HUES48 (cell line): Measurements from ENCODE around the gene ADGRD2.
A peak's percentile ranks its signal among the peaks of the same experiment; 100 is the strongest.

ENCODE experiments used
- H3K27ac ChIP-seq: one replicate; pipeline ENCODE4 v1.7.0; 2013; ENCODE audit warnings: low read depth, low read length, inconsistent platforms
- H3K27me3 ChIP-seq: 2 replicates; pipeline ENCODE4 v1.6.1; 2013; ENCODE audit warnings: mild to moderate bottlenecking, low read length; ENCODE audit not compliant: control insufficient read depth, insufficient read depth
- H3K36me3 ChIP-seq: 2 replicates; pipeline ENCODE4 v1.6.1; 2013; ENCODE audit warnings: low read length; ENCODE audit not compliant: control insufficient read depth, insufficient read depth
- H3K4me1 ChIP-seq: 2 replicates; pipeline ENCODE4 v1.6.1; 2013; ENCODE audit warnings: mild to moderate bottlenecking, low read length; ENCODE audit not compliant: control insufficient read depth, insufficient read depth
- H3K4me3 ChIP-seq: 2 replicates; pipeline ENCODE4 v1.5.1; 2013; ENCODE audit warnings: mild to moderate bottlenecking, low read depth, low read length
- H3K9ac ChIP-seq: 2 replicates; pipeline ENCODE4 v1.6.1; 2013; ENCODE audit warnings: mild to moderate bottlenecking, low read depth, low read length, moderate library complexity
- H3K9me3 ChIP-seq: 2 replicates; pipeline ENCODE4 v1.6.1; 2013; ENCODE audit warnings: low read length; ENCODE audit not compliant: control insufficient read depth, insufficient read depth

Gene ADGRD2

DNA sequence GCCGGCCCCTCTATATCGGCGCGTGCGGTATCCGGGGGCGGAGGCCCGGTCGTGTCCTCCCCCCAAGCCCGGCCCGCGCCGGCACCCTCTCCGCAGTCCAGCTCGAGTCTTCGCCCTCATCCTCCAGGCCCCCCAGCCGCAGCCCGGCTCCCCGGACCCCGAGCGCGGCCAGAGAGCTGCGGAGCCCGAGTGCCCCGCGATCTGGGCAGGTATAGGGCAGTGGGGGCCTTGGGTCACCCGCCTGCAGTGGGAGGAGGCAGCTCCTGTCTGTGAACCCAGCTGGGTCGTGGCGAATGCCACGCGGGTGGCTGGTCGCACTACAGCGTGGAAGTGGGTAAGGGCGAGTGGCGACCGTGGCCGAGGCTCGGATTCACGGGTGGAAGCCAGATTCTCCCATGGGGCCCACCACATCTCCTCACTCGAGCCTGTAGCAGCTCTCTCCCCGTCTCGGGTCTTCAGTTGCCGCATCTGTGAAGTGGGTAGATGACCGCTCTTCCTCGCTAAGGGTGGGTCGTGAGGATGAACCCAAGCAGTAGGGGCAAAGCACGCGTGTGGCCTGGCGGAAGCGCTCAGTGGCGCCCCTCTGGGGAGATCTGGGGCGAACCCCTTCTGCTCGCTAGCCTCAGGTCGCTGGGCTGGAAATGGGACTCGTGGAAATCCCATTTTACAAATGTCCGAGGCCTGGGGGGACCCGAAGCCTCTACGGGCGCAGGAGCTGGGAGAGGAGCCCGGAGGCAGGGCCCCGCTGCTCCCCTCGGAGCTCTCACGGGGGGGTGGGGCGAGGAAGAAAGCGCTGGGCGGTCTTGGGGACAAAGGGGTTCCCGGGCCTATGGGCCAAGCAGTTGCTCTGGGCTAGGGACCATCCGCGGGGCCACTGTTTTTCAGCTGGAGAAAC is 55.0 kb downstream of the ADGRD2 start:
- H3K27me3 ChIP-seq: peaks cover 61% of the 10 kb centered on the region

GRCh38 chr9:124505901-124506346 is 55.7 kb downstream of the ADGRD2 start:
- H3K9ac ChIP-seq: no peak overlapping the region
- no peak overlapping the region for H3K27ac ChIP-seq
- peaks cover 5% of the 10 kb centered on the region; the same call in 1 of the 2 replicates for H3K4me1 ChIP-seq
- H3K4me3 ChIP-seq: no peak overlapping the region
- H3K9me3 ChIP-seq: no peaks in the 10 kb centered on the region
- H3K36me3 ChIP-seq: no peaks in the 10 kb centered on the region
- H3K27me3 ChIP-seq: peaks cover 56% of the 10 kb centered on the region

More for the DNA sequence above, 55.0 kb downstream of the ADGRD2 start:
- H3K27ac ChIP-seq: no peak overlapping the region
- H3K4me3 ChIP-seq: peak overlapping the region; percentile 50
- no peak overlapping the region for H3K9ac ChIP-seq
- H3K36me3 ChIP-seq: no peaks in the 10 kb centered on the region
- no peaks in the 10 kb centered on the region for H3K9me3 ChIP-seq
- H3K4me1 ChIP-seq: peaks cover 5% of the 10 kb centered on the region; the same call in 1 of the 2 replicates

DNA sequence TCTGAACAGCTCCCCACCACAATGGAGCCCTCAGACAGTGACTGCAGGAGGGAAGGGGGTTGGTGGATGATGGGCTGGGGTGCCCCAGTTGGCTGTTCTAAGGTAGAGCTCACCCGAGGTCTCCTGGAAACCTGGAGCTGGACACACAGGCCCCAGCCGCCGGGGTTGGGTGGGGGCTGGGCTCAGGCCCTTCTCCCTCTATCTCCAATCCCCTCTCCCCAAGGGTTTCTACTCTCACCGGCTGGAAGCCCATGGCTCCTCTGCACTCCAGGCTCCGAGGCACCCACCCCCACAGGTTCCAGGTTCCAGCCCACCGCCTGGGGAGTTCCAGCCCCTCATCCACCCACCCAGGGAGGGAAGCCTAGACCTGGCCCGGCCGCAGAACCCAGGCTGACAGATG is 56.2 kb downstream of the ADGRD2 start:
- H3K27me3 ChIP-seq: peaks cover 51% of the 10 kb centered on the region
- H3K27ac ChIP-seq: no peak overlapping the region
- H3K9me3 ChIP-seq: no peaks in the 10 kb centered on the region
- H3K4me3 ChIP-seq: no peak overlapping the region
- H3K4me1 ChIP-seq: peaks cover 5% of the 10 kb centered on the region; the same call in 1 of the 2 replicates
- H3K36me3 ChIP-seq: no peaks in the 10 kb centered on the region
- H3K9ac ChIP-seq: no peak overlapping the region

DNA sequence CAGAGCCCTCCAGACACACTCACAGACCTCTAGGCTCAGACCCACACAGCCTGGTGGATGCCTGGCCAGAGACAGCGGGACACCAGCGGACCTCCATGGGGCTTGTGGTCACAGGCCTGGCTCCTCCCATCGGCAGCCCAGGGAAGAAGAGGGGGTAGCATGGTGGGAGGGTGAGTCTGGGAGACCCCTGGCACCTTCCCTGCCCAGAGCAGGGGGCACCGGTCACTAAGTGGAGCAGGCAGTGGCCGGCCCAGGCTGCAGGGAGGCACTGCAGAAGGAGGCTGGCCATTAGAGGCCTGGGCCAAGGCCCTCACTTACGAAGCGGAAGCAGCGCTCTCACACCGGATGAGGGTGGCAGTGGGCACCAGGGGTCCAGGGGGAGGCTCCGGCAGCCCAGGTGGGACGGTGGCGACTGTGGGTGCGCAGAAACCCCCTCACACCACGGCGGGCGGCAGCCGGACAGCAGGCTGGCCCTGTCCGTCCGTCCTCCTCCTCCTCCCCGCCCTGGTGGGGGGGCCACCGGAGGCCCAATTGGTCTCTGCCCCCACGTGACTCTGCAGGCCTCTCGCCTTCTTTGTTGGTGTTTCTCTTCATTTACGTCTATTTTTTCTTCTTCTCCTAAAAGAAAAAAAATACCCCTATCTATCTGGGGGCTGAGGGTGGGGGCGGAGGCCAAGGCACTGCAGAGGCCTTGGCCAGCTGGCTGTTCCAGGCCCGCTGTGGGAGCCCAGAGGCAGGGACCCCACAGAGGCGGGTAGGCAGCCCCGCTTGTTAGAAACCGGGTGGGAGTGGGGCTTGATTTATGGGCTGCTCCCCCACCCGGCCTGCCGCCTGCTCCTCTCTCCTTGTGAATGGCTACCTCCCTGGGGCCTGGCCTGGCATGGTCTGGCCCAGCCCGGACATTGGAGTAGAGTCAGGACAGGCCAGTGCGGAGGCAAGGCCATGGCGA is 57.0 kb downstream of the ADGRD2 start, which contains the start of gene NR5A1:
NR5A1 (minus strand) TSS at position 469 of the 949 bp plus-strand sequence. CDS start 4,004 bp downstream, outside the sequence.
- H3K9me3 ChIP-seq: no peaks in the 10 kb centered on the region
- no peak within 1 kb of the TSS for H3K9ac ChIP-seq
- H3K36me3 ChIP-seq: no peaks in the 10 kb centered on the region
- peaks cover 9% of the 10 kb centered on the region; the same call in 1 of the 2 replicates for H3K4me1 ChIP-seq
- H3K4me3 ChIP-seq: no peak within 1 kb of the TSS
- no peak within 1 kb of the TSS for H3K27ac ChIP-seq
- H3K27me3 ChIP-seq: peaks cover 44% of the 10 kb centered on the region

DNA sequence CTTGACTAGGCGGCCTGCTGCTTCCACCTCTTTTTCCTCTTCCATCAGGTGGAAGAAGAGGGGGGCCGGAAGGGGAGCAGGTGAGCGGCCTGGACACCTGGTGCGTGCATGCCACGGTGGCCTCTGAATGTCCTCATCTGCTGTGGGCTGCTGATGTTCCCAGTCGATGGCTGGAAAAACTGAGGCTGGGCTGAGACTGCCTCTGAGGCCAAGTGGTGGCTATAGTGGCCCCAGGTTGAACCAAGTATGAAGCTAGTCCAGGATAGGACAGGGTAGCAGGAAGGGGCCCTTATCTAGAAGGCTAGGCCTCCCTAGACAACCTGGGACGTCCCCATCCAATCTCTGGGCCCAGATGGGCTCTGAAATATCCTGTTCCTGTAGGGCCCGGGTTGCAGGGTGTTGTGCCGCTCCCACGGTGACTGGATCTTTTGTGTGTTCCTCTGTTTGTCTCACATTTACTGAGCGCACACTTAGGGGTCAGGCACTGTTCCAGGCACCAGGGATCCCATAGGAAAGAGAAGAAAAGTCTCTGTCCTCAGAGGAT is 57.7 kb downstream of the ADGRD2 start:
- no peaks in the 10 kb centered on the region for H3K36me3 ChIP-seq
- H3K27ac ChIP-seq: no peak overlapping the region
- H3K4me3 ChIP-seq: no peak overlapping the region
- H3K27me3 ChIP-seq: peaks cover 36% of the 10 kb centered on the region
- no peaks in the 10 kb centered on the region for H3K9me3 ChIP-seq
- H3K4me1 ChIP-seq: peaks cover 9% of the 10 kb centered on the region; the same call in 1 of the 2 replicates
- H3K9ac ChIP-seq: no peak overlapping the region

GRCh38 chr9:124510650-124511425 is 60.6 kb downstream of the ADGRD2 start:
- Histone ChIP-seq H3K27ac (no peak overlapping the region), H3K9ac (no peak overlapping the region), H3K27me3 (peaks cover 9% of the 10 kb centered on the region)

DNA sequence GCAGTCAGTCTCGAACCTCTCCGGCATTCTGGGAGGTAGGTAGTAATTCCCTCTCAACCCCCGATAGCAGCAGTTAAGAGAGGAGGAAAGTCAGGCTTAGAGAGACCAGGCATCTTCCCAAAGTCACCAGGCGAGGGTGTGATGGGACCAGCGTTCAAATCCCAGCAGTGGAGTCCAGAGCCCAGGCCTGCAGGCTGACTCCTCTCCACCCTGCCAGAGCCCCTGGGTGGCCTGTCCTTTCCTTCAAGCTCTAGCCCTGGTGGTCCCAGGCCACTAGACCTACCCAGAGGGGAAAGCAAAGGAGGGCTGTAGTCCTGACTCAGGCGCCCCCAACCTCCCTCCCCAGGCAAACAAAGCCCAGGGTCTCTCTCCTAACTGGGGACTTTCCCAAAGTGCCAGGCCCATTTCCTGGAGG is 61.2 kb downstream of the ADGRD2 start:
- Histone ChIP-seq H3K36me3 (no peaks in the 10 kb centered on the region), H3K9ac (no peak overlapping the region), H3K27me3 (peaks cover 3% of the 10 kb centered on the region), H3K4me3 (no peak overlapping the region), H3K9me3 (no peaks in the 10 kb centered on the region), H3K27ac (no peak overlapping the region), H3K4me1 (0 out of 2 replicates have a peak, but pooled peaks cover 4% of the 10 kb centered on the region)

More at GRCh38 chr9:124510650-124511425, 60.6 kb downstream of the ADGRD2 start:
- H3K9me3 ChIP-seq: no peaks in the 10 kb centered on the region
- 0 out of 2 replicates have a peak, but pooled peaks cover 4% of the 10 kb centered on the region for H3K4me1 ChIP-seq
- H3K36me3 ChIP-seq: no peaks in the 10 kb centered on the region
- no peak overlapping the region for H3K4me3 ChIP-seq

DNA sequence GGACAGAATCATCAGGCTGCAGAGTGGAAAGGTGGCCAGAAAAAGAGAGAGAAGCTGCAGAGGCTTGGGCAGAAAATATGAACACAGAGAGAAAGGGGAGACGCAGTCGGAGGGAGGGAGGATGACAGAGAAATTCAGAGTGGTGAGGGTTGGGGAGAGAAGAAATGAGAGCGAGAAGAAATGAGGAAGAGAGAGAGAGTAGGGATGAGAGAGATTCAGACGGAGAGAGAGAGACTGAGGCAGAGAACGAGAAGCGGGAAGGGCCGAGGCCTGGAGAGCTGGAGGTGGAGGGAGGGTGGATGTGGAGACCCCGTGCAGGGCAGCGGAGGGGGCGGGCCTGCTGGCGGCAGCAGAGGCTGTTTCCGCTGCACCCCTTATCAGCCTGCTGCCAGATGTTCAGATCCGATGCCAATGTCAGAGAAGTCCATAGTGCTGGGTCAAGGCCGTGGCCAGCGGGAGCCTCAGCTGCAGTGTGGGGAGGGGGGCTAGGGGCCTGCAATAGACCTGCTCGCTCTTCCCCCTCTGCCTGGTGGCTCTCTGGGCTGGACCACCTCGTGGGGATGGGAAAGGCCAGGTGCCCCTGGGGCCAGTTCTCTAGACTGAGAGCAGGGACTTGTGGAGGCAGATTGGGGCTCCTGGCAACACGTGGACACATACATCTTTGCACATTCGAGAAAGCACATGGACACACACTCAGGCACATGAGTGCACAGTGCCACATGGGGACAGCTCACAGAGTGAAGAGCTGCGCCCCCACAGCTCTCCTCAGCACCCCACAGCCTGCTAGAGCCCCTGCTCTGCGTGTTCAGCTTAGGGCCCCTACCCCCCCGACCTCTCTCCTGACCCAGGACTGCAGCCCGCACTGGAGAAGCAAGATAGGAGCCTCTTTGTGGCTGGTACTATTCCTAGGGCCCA is 61.9 kb downstream of the ADGRD2 start:
- Histone ChIP-seq H3K9me3 (no peaks in the 10 kb centered on the region), H3K9ac (no peak overlapping the region), H3K27ac (no peak overlapping the region), H3K27me3 (no peaks in the 10 kb centered on the region), H3K36me3 (no peaks in the 10 kb centered on the region), H3K4me1 (0 out of 2 replicates have a peak, but pooled peaks cover 4% of the 10 kb centered on the region), H3K4me3 (no peak overlapping the region)

GRCh38 chr9:124512806-124513204 is 62.6 kb downstream of the ADGRD2 start:
- no peaks in the 10 kb centered on the region for H3K36me3 ChIP-seq
- no peak overlapping the region for H3K4me3 ChIP-seq
- no peaks in the 10 kb centered on the region for H3K27me3 ChIP-seq
- 0 out of 2 replicates have a peak, but pooled peaks cover 4% of the 10 kb centered on the region for H3K4me1 ChIP-seq
- H3K9me3 ChIP-seq: no peaks in the 10 kb centered on the region
- no peak overlapping the region for H3K9ac ChIP-seq
- H3K27ac ChIP-seq: no peak overlapping the region
